ENCODE results near the gene PRR29.

PRR29 gene

DNA sequence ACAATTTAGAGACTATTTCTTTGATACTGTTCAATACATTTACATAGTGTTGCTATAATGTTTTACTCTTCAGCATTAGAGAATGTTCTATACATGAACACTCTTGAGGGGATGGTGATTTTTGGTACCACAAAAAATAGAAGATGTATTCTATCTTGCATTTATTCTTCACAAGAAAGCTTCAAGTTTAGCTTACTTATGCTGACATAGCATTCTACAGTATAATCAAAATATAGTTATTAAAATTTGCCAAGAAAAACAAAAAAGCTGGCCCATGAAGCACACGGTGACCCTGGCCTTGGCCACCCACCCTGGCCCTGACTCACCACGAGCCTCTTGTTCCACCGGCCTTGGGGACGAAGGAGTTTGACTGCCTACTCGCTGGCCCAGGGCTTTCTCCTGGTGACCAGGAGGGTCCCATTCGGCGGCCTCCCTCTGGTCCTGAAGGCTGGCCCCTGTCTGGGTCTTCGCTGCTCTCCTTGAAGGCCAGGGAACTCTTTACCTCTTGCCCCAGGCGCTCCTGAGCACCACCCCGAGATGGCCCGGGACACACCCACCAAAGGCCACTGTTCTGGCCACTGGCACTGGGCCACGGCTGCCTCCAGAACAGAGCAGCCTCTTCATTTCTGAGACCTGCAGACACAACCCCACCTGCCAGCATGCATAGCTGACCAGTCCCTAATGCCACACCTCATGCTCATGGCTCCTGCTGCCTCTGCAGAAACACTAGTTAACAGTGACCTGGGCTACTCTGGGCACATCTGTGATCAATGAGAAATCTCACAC is 44.7 kb downstream of the PRR29 start:
- no peak for DNase-seq (ENCODE audit: low read depth)

GRCh38 chr17:64045176-64045575 is 47.0 kb downstream of the PRR29 start:
- no peak for DNase-seq (ENCODE audit: low read depth)

GRCh38 chr17:64048805-64049204 is 50.7 kb downstream of the PRR29 start:
- no peak for DNase-seq (ENCODE audit: low read depth)

- no peak for DNase-seq (ENCODE audit: low read depth)
Measured at GRCh38 chr17:64051153-64051552, 53.0 kb downstream of the PRR29 start.

DNA sequence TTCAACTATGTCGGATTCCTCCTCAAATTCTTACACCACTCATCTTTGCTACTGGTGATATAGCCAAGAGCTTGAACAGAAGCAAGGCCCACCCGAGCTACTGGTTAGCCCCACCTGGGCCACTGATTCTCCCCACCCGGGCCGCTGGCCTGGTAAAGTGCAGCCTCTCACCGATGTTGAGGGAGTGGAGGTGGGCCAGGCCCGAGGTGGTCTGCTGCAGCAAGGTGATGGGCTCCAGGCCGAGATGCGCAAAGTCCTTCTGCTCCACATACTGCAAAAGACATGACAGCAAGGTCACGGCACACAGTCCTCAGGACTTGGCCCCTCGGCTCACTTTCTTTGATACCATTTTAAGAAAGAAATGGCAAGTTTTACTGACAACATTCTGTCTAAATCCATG is 55.0 kb downstream of the PRR29 start:
- no peak for DNase-seq (ENCODE audit: low read depth)
